Activated T-helper 9 cell treated with anti-CD3 and anti-CD28 coated beads, Interleukin-2, amount 50 U/mL, for 16 hours (primary cell): ENCODE results near the gene DYSF.
"Not testable (repeated sequence)": the region's sequence is repeated elsewhere in the genome, so short reads cannot be mapped to it uniquely, and the experiment has no call there.

Experiments used
- DNase-seq: peaks from one replicate; pipeline ENCODE4 v3.0.0-alpha.2; 2020; ENCODE audit warnings: low read depth

The DYSF gene

GRCh38 chr2:71453404-71454220 is at the start of gene DYSF:
TSS of gene DYSF (plus strand) at chr2:71453561.
- no peak for DNase-seq

DNA sequence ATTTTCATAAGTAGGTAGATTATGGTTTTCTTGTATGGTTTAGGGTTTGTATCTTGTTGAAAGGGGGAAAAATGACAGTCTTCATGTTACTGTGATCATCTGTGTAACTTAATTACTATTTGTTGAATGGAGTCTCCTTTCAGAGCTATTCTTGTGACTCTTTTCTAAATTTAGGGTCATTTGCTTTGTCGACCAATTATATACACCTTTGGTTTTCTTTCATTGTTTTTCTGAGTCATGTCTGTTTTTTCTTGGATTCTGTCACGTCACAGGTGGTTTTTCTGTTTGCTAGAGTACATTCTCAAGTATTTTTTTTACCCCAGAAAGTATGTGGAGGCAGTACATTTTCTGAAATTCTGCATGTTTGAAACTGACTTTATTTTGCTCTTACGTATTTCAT is 43.8 kb upstream of the DYSF start:
- DNase-seq, result no peak

DNA sequence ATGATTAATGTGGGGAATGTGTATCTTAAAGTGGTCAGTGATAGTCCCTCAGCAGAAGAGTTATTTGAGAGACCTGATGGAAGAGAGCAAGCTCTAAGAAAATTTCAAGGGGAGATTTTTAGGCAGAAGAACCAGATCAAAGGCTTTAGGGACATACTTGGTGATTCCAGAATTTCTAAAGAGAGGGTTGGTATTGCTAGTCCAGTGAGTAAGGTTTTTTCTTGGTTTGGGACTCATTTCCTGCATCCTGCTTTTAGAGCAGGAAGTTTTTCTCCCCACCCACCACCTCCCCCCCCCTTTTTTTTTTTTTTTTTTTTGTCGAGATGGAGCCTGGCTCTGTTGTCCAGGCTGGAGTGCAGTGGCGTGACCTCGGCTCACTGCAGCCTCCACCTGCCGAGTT is 42.7 kb upstream of the DYSF start:
- no peak for DNase-seq

- not testable (repeated sequence) for DNase-seq
These were observed 36.5 kb upstream of the DYSF start for GRCh38 chr2:71416866-71417265.

- DNase-seq, result no peak
These were observed 35.8 kb upstream of the DYSF start for GRCh38 chr2:71417300-71418202.

DNA sequence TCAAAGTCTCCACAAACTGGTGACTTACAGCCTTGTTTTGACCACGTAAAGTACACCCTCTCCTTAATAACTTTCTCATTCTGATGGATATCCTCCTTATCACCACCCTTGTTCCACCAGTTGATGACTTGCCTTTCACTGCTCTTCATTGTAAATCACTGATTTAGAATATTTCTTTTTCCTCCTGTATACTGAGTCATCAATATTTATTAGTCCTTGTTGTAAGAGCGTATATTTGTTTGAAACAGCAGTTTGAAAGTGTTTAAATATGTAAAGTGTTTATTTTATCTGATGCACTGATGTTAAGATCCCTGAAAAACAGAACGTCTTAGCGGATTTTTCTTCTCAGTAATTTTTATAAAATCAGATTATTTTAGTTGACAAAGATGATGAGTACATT is 34.2 kb upstream of the DYSF start:
- no peak for DNase-seq

- no peak for DNase-seq
These were observed 33.4 kb upstream of the DYSF start for GRCh38 chr2:71419976-71420375.

GRCh38 chr2:71422786-71423185 is 30.6 kb upstream of the DYSF start:
- DNase-seq, result no peak

DNA sequence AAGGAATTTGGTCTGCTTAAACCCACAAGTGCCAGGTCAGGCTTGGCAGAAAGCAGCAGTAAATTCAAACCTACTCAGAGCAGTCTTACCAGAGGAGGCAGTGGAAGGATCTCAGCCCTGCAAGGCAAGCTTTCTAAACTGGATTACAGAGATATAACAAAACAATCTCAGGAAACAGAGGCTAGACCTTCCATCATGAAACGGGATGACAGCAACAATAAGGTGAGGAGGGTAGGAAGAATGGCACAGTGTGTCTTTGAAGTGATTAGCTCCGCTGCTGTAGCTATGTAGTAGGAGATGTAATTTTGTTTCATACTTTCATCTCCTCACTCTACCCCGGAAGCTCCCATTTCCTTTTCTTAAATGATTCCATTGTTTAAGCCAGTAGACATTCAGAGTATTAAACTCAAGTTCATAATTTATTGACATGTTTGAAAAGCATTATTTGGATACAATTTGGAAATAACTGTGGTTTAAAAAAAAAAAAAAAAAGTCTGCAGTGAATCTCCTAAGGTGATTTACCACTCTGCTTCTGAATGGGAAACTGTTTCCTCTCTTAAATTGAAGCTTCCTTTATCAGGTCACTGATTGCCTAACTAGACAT is 29.4 kb upstream of the DYSF start:
- DNase-seq, result no peak

DNA sequence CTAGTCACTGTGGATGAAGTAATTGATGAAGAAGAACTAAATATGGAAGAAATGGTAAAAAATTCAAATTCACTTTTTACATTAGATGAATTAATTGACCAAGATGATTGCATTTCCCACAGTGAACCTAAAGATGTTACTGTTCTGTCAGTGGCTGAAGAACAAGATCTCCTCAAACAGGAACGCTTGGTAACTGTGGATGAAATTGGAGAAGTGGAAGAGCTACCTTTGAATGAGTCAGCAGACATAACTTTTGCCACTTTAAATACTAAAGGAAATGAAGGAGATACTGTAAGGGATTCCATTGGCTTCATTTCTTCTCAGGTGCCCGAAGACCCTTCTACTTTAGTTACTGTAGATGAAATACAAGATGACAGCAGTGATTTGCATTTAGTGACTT is 26.6 kb upstream of the DYSF start:
- DNase-seq, result no peak

DNA sequence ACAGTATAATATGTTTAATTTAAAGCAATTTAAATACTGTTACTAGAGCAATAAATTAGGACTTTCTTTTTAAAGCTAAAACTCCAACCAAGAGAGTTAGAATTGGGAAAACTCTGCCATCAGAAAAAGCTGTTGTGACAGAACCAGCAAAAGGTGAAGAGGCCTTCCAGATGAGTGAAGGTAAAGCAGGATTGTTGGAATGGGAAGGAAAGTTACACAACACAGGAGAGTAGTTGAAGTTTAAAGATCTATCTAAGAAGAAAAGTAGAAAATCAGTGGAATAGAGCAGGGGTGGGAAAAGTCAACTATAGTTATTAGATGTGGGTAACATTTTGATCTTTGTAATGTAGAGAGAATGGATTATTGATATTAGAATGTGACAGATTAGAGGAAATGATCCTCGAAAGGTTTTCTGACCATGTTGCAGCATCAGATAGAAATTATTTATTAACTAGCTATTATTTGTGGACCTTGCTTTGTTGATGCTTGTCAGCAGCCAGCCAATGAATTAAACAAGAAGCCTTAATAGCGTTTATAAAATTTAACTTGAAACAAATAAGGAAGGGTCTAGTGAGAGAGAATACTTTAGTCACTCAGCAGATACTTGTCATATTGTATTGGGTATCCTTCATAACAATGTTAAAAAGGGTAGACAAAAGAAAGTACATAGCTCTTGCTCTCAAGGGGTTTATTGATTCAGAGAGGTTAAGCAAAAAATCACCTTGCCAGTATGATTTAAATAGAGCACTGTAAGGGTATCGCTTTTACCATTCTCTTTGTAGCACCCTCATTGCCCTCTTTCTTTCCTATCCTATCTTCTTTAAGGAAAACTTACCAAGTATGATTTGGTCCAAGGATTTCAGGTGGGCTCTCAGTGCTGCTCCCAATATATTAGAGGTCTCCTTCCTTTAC is 24.6 kb upstream of the DYSF start:
- no peak for DNase-seq

DNA sequence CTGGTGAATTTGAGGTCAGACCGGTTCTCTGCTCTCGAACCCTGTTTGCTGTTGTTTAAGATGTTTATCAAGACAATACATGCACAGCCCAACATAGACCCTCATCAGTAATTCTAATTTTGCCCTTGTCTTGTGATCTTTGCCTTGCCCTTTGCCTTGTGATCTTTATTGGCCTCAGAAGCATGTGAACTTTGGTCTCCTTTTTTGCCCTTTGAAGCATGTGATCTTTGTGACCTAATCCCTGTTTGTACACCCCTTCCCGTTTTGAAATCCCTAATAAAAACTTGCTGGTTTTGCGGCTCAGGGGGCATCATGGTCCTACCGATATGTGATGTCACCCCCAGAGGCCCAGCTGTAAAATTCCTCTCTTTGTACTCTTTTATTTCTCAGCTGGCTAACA is 8.2 kb upstream of the DYSF start:
- DNase-seq, result not testable (repeated sequence)

DNA sequence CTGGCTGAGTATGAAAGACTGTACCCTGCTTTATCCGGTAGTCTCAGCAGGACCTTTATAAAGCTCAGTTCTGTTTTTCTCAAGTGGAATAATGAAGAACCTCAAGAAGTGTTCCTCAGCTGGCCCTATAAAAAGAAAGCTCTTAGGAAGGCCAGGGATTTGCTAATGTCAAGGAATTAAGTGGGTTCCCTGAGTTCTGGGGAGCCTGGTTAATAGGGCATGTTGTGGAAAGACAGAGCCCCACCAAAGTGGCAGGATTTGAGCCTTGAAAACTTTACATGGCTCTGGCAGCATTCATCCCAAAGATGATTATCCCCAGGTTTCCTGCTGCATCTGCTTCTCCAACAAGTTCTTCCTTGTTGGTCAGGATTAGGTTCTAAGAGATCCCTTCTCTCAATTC is 6.9 kb upstream of the DYSF start:
- DNase-seq, result no peak

- DNase-seq, result no peak
These were observed 4.0 kb upstream of the DYSF start for GRCh38 chr2:71449343-71449742.

DNA sequence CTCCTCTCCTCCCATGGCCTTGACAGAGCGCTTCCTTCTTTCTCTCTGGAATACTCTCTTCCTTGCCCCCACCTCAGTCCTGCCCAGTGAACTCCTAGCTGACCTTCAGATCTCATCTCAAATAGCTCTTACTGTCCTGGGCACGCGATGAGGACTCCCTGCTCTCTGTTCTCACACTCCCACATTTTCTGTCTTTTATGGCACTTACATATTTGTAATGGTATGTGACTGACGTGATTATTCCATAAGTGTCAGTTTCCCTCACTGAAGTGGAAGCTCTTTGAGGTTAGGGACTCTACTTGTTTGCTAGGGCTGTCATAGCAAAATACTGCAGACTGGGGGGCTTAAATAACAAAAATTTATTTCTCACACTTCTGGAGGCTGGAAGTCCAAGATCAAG is 1.7 kb upstream of the DYSF start:
- no peak for DNase-seq

- DNase-seq, result no peak
These were observed 796 bp upstream of the DYSF start for GRCh38 chr2:71452565-71452964.

DNA sequence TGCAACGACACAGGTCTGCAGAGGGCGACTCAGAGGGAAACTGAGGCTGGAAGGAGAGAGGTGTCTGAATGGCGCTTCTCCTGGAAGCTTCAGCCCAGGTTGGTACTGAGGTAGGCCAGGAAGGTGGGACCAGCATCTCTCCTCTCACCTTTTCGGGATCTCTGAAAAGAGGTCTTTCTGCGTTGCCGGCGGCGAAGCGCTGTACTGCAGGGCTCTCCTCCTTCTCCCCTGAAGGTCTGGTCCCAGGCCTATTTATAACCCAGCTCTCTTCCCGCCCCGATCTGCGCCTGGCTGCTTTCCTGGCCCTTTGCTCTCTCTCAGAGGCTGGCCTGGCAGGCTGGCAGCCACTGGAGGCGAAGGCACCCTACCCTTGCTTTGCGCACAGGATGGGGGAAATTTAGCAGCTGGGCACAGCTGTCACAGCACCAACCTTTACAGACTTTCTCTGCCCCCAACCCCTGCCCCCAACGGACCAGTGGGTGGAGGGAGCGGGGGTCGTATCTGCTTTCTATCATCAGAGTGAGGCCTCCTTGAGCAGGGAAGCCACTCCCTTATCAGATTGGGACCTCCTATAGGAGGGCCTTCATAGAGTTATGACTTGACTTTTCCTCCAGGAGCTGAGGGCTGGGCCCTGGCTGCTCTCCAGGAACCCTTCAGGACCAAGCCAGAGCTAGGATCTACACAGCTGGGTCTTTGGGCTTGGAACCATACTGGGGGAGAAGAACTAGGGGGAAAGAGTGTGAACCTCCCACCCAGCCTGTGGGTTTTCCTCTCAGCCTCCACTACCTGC is 1.1 kb downstream of the DYSF start:
- no peak for DNase-seq

DNA sequence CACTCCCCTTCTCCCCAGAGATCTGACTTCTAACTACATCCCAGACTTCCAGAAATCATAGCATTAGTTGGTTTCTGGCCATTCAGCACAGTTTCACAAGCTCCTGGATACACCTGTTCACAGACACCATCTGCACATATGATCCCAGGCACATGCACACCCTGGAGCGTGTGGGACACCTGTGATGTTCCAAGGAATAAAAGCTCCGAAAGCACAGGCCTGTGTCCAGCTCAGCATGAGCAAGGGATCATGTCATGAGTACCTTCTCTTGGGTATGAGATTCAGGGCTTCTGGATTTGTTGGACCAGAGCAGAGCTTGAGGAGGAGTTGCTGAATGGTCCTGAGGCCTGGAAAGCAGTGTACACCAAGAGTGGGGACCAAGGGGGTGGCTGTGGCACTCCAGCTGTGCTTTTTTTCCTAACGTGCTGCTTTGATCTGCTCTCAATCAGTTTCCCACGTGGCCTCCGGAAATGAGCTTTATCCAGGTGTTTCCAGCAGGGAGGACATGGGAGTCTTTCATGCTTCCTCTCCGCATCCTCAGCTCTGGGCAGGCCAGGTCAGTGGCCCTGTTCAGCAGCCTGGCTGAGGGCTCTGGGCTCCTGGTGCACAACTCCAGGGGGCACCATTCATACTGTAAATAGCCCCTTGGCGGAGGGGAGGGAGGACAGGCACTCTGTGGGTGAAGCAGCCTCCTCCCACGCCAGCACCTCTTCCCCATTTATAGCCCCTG is 1.8 kb downstream of the DYSF start:
- no peak for DNase-seq

DNA sequence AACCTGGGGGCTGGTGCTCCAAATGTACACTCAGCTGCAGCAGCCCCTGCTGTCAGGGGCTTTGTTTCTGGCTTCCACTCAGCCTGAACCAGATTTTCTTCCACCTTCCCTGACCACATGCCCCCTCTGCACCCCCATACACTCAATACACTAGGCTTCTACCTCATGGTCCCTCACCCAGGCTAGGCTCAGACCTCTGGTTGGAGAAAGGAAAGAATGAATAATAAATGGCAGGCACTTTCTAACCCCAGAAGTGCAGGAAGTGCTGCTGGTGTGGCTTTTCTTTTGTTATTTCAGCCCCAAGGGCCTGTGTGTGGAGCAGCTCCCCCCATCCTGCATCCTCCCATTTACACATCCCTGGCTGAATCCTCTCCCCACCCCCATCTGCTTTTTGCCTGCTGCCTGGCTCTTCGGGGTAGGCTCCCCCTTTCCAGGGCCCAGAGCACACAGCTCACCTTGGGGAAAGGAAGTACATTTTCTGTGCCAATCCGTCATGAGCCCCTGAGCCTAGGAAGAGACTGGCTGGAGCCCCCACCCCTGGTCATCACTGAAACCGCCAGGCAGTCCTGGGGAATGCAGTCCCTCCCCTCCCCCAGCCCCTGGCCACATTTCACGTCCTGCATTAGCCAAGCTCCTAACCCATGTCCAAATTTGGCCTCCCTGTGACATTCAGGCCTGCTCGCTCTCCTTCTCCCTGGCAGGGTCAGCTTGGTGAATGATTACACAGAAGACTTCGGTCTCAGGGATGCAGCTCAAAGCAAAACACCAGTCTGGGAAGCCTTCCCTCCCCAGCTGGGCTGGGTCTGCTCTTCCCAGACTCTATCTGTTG is 2.6 kb downstream of the DYSF start:
- no peak for DNase-seq
